Parathyroid adenoma (tissue), 2 donors: ENCODE measurements around the gene ARHGAP15.

ENCODE experiments used
- H2AFZ ChIP-seq: fragments of 300-600 bp; sonication (generic); one replicate; pipeline ENCODE4 v1.7.0; 2017; ENCODE audit warnings: antibody characterized with exemption, mild to moderate bottlenecking
- H3K27ac ChIP-seq: fragments of 300-600 bp; sonication (generic); one replicate; pipeline ENCODE4 v1.7.0; 2017
- H3K27me3 ChIP-seq: fragments of 300-600 bp; sonication (generic); one replicate; pipeline ENCODE4 v1.7.0; 2017; ENCODE audit warnings: low read length; ENCODE audit not compliant: control insufficient read depth, insufficient read depth
- H3K36me3 ChIP-seq: fragments of 300-600 bp; sonication (generic); one replicate; pipeline ENCODE4 v1.7.0; 2017; ENCODE audit warnings: low read length; ENCODE audit not compliant: control insufficient read depth, insufficient read depth
- H3K4me1 ChIP-seq: fragments of 300-600 bp; sonication (generic); one replicate; pipeline ENCODE4 v1.7.0; 2017; ENCODE audit warnings: control low read depth
- H3K4me2 ChIP-seq: fragments of 300-600 bp; sonication (generic); one replicate; pipeline ENCODE4 v1.7.0; 2017; ENCODE audit warnings: low read length
- H3K4me3 ChIP-seq: fragments of 300-600 bp; sonication (generic); one replicate; pipeline ENCODE4 v1.7.0; 2017; ENCODE audit warnings: low read depth, low read length
- H3K79me2 ChIP-seq: fragments of 300-600 bp; sonication (generic); one replicate; pipeline ENCODE4 v1.7.0; 2017; ENCODE audit warnings: control low read depth
- H3K9ac ChIP-seq: fragments of 300-600 bp; sonication (generic); one replicate; pipeline ENCODE4 v1.7.0; 2017; ENCODE audit warnings: mild to moderate bottlenecking
- H3K9me3 ChIP-seq: fragments of 300-600 bp; sonication (generic); one replicate; pipeline ENCODE4 v1.7.0; 2017; ENCODE audit warnings: low read length; ENCODE audit not compliant: control insufficient read depth
- CTCF ChIP-seq: fragments of 300-600 bp; sonication (generic); IDR thresholded peaks from one replicate; pipeline ENCODE4 v1.7.0; 2017; ENCODE audit warnings: antibody characterized with exemption, mild to moderate bottlenecking
- donor health status: primary hyperparathyroidism.

ARHGAP15 gene

GRCh38 chr2:143515318-143515717 lies 386.1 kb downstream of the ARHGAP15 start:
- H3K36me3 ChIP-seq, result no peaks in the 10 kb centered on the region

GRCh38 chr2:143519521-143519920 lies 390.3 kb downstream of the ARHGAP15 start:
- H3K9ac ChIP-seq, result no peak overlapping the region
- H3K27ac ChIP-seq, result no peak overlapping the region
- H3K4me3 ChIP-seq, result no peak overlapping the region
- no peak overlapping the region for H2AFZ ChIP-seq
- no peaks in the 10 kb centered on the region for H3K4me1 ChIP-seq
- no peaks in the 10 kb centered on the region for H3K36me3 ChIP-seq
- H3K79me2 ChIP-seq, result no peaks in the 10 kb centered on the region
- H3K4me2 ChIP-seq, result no peak overlapping the region
- no peak for TF ChIP-seq CTCF
- no peaks in the 10 kb centered on the region for H3K9me3 ChIP-seq
- H3K27me3 ChIP-seq, result no peaks in the 10 kb centered on the region

More at GRCh38 chr2:143515318-143515717, 386.1 kb downstream of the ARHGAP15 start:
- Histone ChIP-seq H3K27ac (no peak overlapping the region), H3K9ac (no peak overlapping the region), H3K4me3 (no peak overlapping the region), H3K9me3 (no peaks in the 10 kb centered on the region), H2AFZ (no peak overlapping the region), H3K27me3 (no peaks in the 10 kb centered on the region), H3K4me2 (no peak overlapping the region), H3K4me1 (no peaks in the 10 kb centered on the region), H3K79me2 (no peaks in the 10 kb centered on the region)
- no peak for TF ChIP-seq CTCF

DNA sequence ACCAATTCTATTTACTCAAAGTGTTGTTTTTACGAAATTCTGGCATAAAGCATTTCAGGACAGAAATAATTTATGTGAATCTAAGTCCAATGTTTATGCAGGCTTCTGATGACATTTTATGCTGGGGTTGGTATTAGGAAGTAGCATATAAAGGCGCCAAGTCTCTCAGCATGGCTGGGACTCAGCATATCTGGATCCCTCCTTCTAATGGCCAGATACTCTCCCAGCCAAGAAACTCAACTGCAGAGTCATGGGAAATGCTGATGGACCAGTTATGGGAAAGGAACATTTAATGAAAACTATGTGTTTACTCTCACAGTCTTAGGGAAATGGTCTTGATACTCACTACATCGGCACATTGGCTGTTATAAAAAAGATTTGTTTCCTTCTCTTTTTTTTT lies 392.2 kb downstream of the ARHGAP15 start:
- Histone ChIP-seq H3K36me3 (no peaks in the 10 kb centered on the region), H3K79me2 (no peaks in the 10 kb centered on the region), H3K27ac (no peak overlapping the region), H2AFZ (no peak overlapping the region), H3K9ac (no peak overlapping the region), H3K4me2 (no peak overlapping the region), H3K27me3 (no peaks in the 10 kb centered on the region), H3K4me3 (no peak overlapping the region), H3K4me1 (no peaks in the 10 kb centered on the region), H3K9me3 (no peaks in the 10 kb centered on the region)
- no peak for TF ChIP-seq CTCF

- Histone ChIP-seq H3K27ac (no peak overlapping the region), H3K4me3 (no peak overlapping the region), H3K79me2 (no peaks in the 10 kb centered on the region), H3K36me3 (no peaks in the 10 kb centered on the region), H3K4me2 (no peak overlapping the region), H2AFZ (no peak overlapping the region), H3K9ac (no peak overlapping the region), H3K9me3 (no peaks in the 10 kb centered on the region), H3K4me1 (no peaks in the 10 kb centered on the region), H3K27me3 (no peaks in the 10 kb centered on the region)
- no peak for TF ChIP-seq CTCF
Observed at GRCh38 chr2:143522699-143523098, 393.5 kb downstream of the ARHGAP15 start.

GRCh38 chr2:143524119-143524553 lies 394.9 kb downstream of the ARHGAP15 start:
- Histone ChIP-seq H3K27me3 (no peaks in the 10 kb centered on the region), H3K9ac (no peak overlapping the region), H3K9me3 (no peaks in the 10 kb centered on the region), H3K4me1 (no peaks in the 10 kb centered on the region), H2AFZ (peak overlapping the region; percentile 6), H3K4me3 (no peak overlapping the region), H3K36me3 (no peaks in the 10 kb centered on the region), H3K27ac (no peak overlapping the region), H3K79me2 (no peaks in the 10 kb centered on the region), H3K4me2 (no peak overlapping the region)
- TF ChIP-seq CTCF, result no peak
